Activated CD8-positive, alpha-beta memory T cell treated with anti-CD3 and anti-CD28 coated beads for 48 hours (primary cell): ENCODE data around the gene ANKFN1.

Experiments
- DNase-seq, 3 experiments: peaks; one replicate each; pipeline ENCODE4 v3.0.0-alpha.2; 2020; ENCODE audit warnings: low read depth in 2 of 3, low spot score in 2 of 3

Gene ANKFN1

DNA sequence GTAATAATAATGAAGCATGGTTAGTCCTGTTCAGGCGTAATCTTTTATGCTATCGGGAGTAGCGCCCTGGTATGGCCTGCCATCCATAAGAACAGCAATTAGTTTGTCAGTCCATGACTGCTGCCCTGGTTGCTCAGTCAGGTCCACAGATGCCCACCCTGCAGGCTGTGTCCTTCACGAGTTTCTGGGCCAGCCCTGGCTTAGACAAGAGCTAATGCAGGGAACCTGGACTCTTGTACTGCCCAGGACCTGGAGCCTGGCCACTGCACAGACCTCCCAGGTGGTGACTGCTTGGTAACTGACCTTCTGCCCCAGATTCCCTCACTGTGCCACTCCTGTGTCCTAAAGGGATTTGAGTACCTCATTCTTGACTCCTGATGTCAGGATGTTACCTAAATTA, 279.2 kb downstream of the ANKFN1 start:
- no peak for DNase-seq

DNA sequence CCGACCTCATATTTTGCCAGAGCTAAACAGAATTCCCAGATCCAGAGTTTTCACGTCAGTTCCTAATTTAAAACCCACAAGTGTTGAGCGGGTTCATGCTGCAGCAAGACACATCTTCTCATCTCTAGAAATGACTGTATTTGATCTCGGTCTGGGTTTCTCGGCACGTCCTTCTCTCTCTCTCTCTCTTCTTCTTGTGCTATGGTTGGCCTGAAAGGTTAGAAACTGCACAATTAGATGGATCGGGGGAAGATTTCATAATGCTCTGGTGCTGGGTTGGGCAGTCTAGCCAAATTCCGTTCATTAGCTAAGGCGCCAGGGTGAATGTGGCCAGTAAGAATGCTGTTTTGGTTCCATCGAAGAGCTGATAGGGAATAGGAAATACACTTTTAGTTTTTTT, 281.3 kb downstream of the ANKFN1 start:
- DNase-seq: no peak

DNA sequence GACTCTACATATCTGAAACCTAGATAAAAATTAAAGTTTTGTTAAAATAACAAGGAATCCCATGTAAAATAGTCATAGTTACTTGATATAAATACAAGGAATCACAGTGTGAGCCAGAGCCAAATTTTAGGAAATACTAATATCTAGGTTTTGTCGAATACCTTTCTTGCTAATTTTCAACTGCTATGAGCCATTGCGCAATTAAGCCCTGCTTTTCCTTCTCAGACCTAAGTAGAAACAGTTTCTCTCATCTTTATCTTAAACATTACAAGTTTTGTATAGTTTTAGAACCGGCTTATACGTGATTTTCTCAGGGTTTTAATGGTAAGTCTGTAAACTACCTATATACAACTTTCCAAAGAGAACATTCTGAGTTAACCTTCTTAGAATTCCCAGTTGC, 282.9 kb downstream of the ANKFN1 start:
- DNase-seq: no peak

DNA sequence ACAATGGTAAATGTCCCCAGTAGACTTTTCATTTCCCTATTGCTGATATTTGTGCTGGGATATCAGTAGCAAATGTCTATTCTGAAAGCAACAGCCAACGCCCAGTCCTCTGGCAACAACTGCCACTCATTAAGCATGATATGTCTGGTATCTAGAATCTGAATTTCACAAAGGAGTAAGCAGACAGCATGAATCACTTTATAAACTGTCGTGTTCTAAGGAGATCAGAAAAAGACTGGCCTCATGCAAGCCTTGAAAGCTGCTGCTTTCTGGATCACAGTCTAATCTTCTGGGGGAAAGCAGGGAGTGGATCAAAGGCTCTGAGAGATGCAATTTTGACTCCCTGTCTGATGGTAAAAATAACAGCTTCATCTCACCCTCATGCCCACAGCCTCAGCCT, 287.1 kb downstream of the ANKFN1 start:
- DNase-seq: no peak

DNA sequence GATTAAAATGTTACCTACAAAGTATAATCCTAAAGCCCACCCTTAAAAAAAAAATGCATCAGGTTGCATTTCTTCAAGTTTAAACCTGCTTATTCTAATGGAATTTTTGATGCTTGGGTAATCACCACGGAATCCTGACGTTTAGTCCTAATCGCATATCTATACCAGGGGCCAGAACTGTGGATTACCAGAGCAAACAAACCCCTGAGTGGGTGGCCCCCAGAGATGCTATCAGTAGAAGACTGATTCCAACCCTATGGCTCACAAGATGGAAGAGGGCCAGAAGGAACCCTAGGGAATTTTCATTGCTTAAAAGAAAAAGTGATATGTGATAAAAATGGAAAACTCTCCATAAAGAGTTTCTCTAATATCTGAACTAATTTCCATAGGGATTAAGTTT, 288.0 kb downstream of the ANKFN1 start:
- no peak for DNase-seq

DNA sequence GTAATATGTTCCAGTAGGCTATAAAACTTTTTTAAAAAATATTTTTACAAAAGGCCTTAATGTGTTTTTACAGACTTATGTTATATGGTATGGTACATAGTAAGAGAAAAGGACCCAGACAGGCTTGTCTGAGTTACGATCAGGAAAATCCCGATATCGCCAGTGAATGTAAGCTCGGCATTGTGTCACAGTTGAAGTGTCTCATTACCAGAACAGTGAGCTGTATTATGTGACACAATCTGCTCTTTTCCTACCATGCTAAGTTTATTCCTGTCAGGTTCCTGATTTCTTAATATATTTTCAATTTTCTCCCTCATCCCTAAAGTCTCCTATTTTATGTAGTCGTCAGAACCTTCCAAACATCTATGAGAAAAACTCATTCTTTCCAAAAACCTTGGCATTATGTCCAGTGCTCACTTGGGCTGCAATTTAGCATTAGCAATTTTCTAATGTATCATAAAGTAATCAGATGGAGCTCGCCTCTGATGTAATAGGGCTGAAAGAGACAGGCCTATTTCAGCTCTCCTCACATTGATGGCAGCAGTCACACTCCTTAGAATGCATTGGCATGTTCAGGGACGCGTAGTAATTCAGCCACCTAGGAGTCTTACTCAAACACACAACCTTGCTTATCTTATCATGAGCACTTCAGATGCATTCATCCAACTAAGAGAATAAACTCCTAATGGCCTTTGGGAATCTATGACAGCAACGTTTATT, 292.6 kb downstream of the ANKFN1 start:
- no peak for DNase-seq

DNA sequence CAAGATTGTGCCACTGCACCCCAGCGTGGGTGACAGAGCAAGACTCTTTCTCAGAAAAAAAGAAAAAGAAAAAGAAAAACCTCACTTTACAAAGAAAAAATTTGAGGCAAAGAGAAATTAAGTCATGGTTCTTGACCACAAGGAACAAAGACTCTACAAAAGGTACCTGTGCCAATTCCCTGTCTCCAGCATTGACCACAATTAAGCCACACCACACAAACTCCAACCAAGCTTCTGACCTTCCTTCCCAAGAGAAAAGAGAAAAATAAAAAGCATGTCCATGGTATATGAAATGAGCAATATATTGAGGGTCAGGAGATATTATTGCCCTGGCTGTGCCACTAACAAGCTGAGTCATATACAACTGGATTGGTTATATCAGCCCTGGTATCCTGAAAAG, 293.9 kb downstream of the ANKFN1 start:
- no peak for DNase-seq

DNA sequence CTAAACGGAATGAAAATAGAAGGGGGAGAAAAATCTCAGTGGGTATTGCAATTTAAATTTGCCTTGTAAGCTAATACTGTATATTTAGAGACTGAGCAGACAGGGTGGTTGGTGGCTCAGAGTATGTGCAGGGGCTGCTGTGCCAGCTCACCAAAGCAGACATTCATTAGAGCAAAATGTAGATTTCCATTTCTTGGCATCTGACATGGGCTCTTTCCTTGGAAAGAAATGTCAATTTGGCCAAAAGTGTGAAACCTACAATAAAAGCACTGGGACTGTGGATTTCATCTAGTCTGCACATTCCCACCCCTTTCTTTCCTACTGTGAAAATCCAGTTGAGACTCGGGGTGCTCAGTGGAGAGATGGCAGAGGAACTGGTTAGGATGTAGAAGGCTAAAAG, 295.1 kb downstream of the ANKFN1 start:
- DNase-seq: no peak

DNA sequence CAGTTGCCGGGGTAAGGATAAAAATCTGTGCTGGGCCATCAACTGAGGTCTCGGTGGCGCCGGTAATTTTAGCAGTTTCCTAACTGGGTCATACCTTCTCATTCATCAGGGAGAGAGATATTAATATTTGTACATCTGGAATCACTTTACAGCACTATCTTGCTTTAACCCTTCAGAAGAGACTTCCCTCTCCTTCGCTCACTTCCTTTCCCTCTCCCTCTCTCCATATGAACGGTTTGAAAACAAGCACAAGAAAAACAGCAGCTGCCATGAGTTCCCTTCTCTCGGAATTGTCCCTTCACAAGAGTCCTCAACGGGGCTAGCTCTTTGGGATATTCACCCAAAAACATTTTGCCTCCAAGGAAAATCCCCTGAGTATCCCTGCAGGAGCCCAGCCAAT, 295.9 kb downstream of the ANKFN1 start:
- DNase-seq: no peak

DNA sequence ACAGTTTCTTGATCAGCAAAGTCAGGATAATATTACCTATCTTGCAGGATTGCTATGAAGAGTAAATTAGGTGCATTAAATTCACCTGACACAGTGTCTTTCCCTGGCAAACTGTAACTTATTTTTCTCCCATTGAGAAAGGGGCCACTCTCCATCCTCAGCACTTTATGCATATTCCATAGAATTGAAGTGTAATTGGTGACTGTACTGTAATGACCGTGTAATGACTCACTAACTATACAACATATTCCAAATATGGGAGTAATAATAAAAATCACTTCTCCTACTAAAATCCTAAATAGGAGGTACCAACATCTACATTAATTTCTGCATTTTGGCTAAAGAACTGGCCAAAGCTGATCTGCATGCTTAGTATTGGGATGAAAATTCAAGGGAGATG, 298.4 kb downstream of the ANKFN1 start:
- DNase-seq: no peak

DNA sequence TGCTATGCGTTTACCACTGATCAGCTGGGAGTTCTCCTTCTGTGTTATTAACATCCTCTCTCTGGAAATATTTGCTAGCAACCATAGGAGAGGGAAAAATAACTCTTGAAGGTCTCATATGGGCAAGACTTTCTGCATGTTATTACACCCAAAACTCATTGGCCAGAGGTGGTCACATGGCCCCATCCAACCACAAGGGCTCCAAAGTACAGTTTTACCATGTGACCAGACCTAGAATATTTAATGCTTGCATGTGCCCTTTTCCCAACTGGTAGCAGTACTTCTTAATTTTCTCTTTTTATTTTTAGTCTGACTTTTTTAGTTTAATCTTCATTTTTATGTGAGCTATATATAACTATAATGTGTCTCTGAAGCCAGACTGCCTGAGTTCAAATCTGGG, 299.2 kb downstream of the ANKFN1 start:
- no peak for DNase-seq

DNA sequence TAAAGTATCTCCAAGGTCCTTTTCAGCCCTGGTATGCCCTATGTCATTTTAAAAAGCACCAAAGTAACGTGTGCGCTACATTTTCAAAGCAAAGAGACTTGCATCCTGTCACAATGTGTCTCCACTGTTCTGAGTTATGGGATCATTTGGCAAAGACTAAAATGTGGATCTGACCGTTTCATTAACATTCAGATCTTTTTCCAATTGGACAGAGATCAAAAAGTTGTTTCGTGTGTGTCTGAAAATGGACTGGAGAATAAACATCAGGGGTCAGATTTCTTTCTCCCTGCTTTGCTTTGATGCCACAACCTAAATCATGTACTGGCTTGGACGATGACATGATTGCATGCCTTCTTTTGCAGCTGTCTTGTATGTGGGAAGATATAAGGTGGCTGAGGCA, 304.2 kb downstream of the ANKFN1 start:
- no peak for DNase-seq

DNA sequence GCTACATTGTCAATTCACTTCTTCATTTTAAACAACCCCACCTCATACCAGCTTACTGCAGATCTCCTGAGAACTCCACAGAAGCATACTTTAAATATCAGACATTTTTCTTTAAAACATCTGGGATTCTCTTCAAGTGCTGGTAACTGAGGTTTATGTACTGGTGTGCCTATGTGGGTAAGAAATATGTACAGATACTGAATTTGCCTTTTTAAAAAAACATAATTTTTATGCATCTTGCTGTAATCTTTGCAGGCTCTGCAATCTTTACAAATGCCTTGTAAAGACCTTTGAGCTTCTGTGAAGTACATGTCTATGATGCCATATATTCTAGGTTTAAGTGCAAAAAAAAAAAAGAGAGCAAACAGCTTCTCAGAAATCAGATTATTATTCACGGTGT, 312.6 kb downstream of the ANKFN1 start:
- no peak for DNase-seq

DNA sequence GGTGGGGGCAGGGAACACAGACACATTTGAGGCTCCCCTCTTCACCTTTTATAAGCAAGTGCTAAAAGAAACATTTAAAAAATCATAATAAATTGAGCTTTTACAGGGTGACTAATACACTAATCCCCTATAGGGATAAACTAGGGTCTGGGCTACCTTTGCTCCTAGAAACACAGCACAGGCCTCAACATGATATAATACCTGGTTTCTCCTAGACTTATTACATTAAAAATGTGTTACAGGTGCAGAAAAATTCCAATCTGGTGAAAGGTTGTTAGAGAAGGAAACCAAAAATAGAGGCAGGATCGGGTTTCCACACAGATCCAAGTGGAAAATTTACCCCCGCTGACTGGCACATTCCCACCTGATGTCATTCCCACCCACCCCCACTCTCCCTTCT, 315.6 kb downstream of the ANKFN1 start:
- DNase-seq: no peak

DNA sequence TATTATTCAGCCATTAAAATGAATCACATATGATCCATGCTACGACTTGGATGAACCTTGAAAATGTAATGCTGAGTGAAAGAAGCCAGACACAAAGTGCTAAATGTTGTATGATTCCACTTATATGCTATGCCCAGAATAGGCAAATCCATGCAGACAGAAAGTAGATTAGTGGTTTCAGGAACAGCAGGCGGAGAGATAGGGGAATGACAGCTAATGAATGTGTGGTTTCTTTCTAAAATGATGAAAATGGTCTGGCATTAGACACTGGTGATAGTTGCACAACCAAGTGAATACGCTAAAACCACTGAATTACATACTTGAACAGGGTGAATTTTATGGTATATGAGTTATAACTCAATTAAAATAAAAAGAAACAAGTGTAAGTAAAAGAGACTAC, 318.4 kb downstream of the ANKFN1 start:
- no peak for DNase-seq

DNA sequence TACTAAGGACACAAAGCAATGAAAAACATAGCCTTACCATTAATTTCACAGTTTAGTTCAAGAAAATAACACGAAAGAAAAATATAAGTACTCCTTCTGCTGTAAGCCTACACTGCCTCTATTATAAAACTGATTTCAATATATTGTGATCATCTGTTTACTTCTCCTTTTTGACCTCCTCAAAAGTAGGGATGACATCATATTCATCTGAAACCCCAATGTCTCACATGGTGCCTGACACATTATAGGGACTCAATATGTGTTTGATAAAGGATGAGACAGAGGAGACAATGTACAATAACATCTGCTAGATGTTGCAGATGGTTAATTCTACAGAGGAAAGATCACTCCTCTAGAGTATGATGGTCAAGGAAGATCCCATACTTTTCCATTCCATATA, 321.8 kb downstream of the ANKFN1 start:
- DNase-seq: no peak

DNA sequence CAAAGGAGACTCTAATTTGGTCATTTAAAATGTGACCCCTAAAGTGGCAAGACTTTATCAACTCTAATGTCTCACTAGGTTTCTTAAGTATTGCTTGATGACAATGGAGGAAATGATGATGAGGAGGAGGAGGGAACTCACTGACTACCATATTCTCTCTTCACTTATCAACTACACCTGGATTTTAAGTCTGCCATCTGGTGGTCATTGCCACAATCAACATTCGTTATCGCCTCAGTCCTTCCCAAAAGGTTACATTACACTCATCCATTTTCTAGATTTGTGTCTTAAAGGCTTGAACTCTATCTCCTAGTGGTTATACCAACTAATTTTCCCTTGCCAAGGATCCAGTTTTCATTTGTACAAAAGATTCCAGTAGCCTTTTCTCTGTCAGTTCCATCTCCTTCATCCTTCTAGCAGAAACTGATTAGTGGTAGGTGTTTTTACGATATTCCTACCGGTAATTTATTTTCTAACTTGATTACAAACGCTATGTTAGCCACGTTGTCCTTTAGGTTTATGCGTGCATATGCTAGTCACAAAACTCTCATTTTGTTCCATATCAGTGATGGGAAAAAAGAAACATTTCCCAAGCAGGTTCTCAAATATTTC, 325.7 kb downstream of the ANKFN1 start:
- no peak for DNase-seq

DNA sequence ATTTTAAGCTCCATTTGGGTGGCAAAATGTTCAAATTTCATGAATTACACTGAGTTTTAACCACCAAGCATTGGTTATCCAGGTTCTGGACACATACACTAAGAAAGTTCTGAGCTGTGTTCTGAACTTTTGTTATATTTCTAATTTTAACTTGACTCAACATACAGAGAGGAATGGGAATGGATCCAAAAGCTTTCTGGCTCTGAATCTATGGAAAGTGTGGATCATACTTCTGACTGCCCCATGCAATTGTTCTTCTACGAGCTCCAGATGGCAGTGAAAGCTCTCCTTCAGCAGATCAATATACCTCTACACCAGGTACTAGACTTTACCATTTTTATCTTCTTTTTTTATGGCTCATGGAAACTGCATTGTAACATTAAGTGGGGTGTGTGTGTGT, 327.2 kb downstream of the ANKFN1 start:
- DNase-seq: no peak

DNA sequence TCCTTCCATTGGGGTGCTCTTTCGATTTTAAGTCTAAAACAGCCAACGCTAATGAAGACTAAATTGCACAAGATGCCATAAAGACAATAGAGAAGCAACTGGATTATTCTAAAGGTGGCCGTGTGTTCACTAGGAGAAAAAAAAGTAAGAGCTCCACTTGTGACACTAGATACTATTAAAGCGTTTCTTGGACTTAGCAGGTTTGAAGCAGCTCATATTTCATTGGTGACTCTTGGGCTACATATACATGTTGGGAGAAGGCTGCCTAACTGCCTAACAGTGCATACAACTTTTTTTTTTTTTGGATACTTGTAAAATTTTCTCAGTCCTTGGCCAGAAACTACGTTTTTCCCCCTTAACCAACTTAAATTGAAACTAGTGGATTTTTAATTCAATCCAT, 328.4 kb downstream of the ANKFN1 start:
- no peak for DNase-seq

DNA sequence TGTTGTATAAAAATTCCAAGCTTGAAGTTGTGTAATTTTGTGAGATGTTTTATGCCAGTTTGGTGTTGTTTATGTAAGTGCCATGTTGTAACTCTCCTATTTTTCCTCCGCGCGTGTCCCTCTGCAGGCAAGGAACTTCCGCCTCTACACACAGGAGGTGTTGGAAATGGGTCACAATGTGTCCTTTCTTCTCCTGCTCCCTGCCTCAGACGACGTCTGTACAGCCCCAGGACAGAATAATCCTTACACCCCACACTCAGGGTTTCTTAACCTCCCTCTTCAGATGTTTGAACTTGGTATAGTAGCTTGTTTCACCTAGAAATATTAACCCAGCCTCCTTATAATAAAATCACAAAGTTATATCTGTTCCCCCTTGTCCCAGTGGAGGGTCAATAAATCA, 329.0 kb downstream of the ANKFN1 start:
- DNase-seq: no peak

DNA sequence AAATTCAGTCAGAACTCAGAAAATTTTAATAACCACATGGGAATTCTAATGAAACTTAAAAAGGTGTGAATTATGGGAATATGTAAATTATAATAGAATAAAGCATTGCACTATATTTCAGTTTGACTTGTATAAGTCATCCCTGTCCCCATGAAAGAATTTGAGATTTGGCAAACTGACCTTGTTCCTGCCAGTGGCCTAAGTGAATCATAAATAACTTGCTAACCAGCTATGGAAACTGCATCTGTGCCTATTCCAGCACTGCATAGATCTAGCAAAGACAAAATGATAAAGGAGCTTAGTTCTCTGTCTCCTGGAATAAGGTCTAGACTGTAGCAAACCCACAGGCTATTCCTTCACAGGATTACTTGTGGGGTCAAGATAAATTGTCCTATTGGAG, 333.5 kb downstream of the ANKFN1 start:
- no peak for DNase-seq

DNA sequence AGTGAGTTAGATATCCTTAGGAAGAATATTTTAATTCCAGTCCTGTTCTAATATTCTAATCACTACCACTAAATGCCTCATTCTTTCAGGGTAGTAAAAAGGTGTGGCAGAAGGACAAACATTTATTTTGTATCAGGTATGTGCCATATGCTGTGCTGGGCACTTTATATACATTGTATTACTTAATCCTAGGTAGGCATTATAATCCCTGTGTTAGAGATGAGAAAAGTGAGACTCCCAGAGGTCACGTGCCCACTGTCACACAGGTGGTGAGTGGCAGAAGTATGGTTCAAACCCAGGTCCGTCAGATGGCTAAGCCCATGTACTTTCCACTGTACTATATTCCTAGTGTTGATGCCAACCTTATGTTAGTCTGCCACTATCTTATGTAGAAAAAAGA, 335.5 kb downstream of the ANKFN1 start:
- no peak for DNase-seq

DNA sequence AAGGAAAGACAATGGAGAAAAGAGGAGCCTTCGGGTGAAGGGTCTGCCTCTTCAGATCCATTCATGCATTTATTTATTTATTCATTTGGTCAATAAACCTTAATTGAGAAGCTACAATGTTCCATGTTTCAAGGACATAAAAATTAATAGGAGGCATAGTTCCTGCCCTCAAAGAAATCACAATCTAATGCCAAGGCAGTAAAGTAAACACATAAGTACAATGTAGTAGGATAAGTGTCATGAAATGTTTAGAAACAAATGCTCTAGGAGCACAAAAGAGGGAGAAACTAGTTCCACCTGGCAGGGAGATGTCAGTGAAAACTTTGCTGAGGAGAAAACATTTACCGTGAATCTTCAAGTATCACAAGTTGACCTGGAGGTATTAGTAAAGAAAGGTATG, 336.7 kb downstream of the ANKFN1 start:
- DNase-seq: no peak
